Measurements from ENCODE around the gene ERI2.
A peak's percentile ranks its signal among the peaks of the same experiment; 100 is the strongest.
"Not testable (repeated sequence)": the region's sequence is repeated elsewhere in the genome, so short reads cannot be mapped to it uniquely, and the experiment has no call there.

The ERI2 gene

DNA sequence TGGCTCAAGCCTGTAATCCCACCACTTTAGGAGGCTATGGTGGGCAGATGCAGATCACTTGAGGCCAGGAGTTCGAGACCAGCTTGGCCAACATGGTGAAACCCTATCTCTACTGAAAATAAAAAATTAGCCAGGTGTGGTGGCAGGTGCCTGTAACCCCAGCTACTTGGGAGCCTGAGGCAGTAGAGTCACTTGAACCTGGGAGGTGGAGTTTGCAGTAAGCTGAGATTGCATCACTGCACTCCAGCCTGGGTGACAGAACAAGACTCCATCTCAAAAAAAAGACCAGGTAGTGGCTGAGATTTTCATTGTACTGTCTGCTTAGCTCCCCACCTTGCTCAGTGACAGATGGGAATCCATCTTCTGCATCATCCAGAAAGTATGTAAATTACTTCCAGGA lies 41.8 kb downstream of the ERI2 start:
- DNase-seq (ENCODE audit: low read depth), result not testable (repeated sequence)

DNA sequence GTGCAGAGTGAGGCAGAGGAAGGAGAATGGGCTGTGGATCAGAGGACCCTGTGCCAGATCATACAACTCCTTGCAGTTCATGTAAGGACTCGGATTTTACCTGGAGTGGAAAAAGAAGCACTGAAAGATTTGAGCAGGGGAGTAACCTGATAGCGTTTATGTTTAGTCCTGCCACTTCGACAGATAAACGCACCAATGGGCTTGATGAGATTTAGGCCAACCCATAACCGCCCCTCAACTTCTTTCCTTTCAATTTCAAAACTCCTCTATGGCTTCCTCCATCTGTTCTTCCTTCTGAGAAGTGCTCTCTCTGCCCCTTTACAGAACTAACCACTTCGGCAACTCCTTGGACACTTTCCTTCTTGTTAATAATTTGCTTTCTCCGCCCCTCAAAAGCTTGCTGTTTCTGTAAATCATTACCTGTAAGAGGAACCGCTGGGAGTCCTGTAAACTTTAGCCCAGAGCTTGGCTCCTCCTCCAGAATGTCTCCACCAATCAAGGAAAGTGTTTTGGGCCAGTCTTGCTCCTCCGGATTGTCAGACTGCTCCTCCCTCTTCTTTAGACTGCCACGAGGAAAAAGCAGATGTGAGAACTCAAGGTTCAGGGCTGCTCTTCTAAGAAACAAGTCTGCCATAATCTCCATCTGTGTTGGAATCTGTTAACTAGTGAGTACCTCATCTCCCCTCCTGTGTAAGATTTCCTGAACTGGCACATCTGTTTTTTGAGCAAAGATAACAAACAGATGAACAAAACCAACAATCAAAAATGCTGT lies 42.6 kb downstream of the ERI2 start, which contains the start of gene ACSM3:
ACSM3 (plus strand) TSS at position 554 of the 772 bp plus-strand sequence. CDS start 6,021 bp downstream, outside the sequence.
- DNase-seq (ENCODE audit: low read depth), result peak; percentile 58

DNA sequence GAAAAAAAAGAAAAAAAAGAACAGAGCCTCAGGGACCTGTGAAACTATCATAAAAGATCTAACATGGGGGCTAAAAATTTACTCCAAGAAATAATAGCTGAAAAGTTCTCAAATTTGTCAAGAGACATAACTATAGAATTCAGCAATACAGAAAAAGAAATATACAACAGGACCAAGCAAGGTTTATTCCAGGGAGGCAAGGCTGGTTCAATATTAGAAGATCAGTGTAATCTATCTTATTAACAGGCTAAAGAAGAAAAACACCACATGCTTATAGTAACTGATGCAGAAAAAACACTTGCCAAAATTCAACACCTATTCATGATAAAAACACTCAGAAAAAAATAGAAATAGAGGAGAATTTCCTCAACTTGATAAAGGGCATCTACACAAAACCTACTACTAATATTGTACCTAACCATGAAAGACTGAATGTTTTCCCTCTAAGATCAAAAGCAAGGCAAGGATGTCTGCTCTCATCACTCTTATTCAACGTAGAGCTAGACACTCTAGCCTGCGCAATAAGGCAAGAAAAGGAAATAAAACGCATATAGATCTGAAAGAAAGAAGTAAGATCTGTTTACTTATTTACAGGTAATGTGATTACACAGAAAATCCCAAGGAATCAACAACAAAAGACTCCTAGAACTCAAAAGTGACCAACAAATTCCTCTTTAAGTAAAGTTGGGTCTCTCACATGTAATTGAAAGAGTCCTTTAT lies 43.7 kb downstream of the ERI2 start:
- DNase-seq (ENCODE audit: low read depth), result no peak

DNA sequence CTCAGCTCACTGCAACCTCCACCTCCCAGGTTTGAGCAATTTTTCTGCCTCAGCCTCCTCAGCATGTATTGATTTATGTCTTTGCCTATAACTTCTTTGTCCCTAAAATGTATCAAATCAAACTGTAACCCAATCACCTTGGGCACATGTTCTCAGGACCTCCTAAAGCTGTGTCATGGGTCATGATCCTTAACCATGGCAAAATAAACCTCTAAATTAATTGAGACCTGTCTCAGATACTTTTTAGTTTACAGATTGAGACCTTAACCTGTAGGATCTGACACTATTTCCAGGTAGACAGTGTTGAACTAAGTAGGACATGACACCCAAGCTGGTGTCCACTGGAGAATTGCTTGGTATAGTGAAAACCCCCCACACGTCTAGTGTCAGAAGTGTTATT lies 45.1 kb downstream of the ERI2 start:
- no peak for DNase-seq (ENCODE audit: low read depth)

DNA sequence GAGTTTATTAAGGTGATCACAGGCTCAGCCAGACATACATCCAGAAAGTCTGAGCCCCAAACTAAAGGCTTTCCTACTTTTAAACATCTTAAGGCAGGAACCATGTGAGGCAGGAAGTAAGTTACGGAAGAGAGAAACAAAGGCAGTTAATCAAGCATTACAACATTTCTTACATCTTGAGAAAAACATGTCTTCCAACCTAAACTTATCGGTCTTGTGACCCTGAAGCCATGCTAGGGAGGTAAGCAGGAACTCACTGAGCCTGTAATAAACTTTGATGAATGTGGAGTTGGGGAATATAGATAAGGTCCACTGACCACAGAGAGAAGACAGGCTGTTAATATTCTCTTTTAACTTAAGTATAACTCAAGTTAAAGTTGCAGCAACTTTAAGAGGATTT lies 45.9 kb downstream of the ERI2 start:
- no peak for DNase-seq (ENCODE audit: low read depth)

DNA sequence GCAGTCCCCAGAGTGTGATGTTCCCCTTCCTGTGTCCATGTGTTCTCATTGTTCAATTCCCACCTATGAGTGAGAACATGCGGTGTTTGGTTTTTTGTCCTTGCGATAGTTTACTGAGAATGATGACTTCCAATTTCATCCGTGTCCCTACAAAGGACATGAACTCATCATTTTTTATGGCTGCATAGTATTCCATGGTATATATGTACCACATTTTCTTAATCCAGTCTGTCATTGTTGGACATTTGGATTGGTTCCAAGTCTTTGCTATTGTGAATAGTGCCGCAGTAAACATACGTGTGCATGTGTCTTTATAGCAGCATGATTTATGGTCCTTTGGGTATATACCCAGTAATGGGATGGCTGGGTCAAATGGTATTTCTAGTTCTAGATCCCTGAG lies 50.5 kb downstream of the ERI2 start:
- not testable (repeated sequence) for DNase-seq (ENCODE audit: low read depth)

DNA sequence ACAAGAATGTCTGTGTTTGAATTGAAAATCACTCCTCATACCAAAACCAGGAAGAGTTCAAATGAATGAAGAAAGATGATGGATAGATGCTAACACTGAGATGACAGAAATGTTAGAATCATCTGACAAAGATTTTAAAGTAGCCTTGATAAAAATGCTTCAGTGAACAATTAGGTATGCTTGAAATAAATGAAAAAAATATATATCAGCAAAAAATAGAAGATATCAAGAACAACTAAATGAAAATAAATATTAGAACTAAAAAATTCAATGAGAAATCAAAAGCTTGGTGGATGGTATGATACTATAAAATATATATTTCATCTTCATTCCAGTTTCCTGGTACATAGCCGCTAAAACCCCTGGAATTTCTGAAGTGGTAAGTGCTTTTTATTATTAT lies 51.0 kb downstream of the ERI2 start:
- DNase-seq (ENCODE audit: low read depth), result no peak

DNA sequence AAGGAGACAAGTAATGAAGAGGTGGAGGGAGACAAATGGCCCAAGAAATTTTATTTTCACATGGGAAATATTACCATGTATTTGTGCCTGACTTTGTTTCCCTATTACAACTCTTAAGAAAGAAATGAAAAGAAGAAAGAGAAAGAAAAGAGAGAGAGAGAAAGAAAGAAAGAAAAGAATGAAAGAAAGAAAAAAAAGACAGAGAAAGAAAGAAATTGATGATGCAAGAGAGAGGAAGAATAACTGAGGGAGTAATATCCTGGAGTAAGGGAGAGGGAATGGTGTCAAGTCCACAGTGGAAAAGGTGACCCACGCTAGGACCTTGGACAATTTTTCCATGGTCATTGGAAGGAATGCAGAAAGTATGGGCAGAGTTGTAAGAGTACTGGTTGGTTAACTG lies 52.5 kb downstream of the ERI2 start:
- DNase-seq (ENCODE audit: low read depth), result no peak

DNA sequence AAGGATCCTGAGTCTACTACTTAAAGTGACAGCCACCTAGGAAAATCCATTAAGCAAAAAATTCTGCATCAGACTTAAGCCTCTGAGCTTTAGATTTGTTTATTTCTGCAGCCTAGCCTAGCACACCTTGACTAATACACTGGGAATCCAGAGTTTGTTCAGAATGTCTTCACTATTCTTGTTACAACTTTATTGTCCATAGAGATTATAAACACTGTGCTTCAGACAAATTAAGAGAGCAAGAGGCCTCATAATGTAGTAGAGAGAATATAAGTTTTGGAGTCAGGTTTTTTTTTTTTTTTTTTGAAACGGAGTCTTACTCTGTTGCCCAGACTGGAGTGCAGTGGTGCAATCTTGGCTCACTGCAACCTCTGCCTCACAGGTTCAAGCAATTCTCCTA lies 55.7 kb downstream of the ERI2 start:
- DNase-seq (ENCODE audit: low read depth), result no peak

DNA sequence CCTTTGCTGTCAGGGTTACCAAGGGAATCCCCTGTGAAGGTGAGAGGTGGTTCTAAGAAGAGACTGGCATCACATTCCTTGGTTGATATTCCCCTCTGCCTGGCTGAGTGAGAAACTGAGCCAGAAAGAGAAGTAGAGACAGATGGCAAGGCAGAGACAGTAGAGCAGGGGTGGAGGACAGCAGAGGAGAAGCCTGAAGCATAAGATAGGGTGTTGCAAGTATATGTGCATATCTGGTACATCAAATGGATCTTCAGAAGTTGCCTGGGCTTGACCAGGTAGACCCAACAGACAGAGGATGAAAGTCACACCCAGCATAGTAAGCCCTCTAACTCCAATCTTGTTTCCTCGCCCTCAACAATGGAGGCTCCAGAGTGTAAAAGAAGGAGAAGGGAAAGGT lies 56.8 kb downstream of the ERI2 start:
- no peak for DNase-seq (ENCODE audit: low read depth)

DNA sequence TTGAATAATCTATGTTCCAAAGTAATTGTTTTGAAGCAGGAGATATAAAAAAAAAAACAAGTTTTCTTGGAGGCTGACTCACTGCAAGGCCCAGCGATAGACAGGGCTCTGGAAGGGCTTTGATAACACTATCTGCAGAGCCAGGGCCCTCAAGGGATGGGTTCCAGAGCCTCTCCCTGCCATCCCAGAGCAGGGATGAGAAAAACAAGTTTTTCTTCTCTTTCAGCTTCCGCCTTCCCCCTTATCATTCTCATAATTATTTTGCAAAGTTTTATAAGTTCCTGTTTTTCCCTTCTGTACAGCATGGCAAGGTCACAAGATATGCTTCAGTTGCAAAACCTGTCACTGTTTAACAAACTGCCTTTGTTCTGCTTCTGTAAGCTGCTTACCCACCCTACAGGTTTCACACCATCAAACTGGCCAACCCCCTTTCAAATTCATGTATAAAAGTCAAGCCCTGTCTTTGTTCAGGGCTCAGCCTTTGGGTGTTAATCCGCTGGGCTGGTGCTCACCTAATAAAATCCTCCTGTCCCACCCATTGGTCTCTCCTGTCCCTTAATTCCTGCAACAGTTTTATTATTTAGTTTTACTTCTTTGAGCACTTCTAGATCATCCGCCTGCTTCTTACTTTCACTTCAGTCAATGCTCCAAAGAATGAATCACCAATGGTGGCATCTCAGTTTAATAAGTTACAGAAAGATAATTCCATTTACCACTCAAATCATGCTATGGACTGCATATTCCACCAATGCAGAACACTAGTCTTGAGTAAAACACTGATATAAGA lies 59.0 kb downstream of the ERI2 start:
- DNase-seq (ENCODE audit: low read depth), result no peak

DNA sequence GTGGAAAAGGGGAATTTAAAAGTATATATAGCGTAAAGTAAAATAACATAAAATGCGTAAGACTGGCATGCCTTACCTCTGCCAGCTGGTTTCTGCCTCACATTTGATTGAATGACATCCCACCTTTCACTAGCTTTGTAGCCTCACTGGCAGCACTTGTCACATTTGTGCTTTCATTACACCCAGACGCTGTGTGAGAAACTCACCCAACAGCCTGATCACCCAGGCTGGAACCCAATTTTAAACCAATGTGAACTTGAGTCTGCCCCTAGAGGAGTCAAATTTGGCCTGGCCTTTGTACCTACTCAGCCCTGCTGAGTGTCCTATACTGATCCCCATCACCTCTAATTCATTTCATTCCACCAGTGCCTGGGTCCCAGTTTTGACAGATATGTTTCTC lies 59.8 kb downstream of the ERI2 start:
- no peak for DNase-seq (ENCODE audit: low read depth)

Data from T follicular helper cell (primary cell).